Measurements from ENCODE around the gene PTPRN2. TPM values are rescaled to one million over a fixed set of nuclear protein-coding genes. Genes with fewer than 3 reads are reported as not detected.

The PTPRN2 gene
- total RNA-seq, 1 experiment from 2014 or later = 0.11 TPM

DNA sequence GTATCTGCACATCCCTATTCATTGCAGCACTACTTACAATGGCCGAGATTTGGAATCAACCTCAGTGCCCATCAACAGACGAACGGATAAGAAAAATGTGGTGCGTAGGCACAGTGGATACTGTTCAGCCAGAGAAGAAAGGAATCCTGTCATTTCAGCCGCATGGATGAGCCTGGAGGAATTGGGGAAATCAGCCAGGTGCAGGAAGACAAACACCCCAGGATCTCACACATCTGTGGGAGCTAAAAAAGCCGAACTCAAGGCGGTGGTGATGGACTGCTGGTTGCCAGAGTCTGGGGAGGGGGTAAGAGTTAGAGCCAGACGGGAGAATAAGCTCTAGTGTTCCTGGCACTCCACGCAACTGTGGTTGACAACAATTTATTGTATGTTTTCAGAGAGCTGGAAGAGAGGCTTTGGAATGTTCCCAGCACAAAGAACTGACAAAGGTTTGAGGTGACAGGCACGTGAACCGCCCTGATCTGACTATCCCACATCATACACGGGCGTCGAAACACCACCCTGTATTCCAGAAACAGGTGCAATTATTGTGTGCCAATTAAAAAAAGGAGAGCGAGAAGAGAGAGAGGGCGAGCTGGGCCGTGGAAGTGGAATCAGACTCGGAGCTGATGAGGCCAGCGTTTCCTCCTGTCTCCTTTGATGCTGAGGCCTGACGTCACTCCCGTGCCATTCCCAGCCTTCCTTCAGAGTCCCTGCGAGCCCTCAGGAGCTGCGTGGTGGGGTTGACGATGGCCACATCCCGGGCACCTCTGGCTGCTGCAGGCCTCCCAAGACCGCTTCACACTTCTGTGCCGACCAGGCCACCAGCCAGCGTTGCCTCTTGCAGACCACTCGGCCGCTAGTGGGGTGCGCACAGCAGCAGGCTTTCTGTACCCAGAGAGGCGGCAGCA, 1061.4 kb downstream of the PTPRN2 start:
- no peak overlapping the region for H3K4me3 ChIP-seq (ENCODE audit: low read depth, low read length, poor library complexity, severe bottlenecking)
- intact Hi-C loops (cut with micrococcal nuclease; ENCODE audit: unreplicated experiment) = no loop called here
- DNase-seq (ENCODE audit: low spot score) = no peak
- no peaks in the 10 kb centered on the region for H3K4me1 ChIP-seq (ENCODE audit: insufficient read depth, low read length, poor library complexity, severe bottlenecking)
- POLR2A ChIA-PET (ENCODE audit: low non-redundant PET) = no interaction called here
- no peak for TF ChIP-seq EZH2 (IDR thresholded peaks at IDR 0.05; ENCODE audit: borderline replicate concordance, low read depth, low read length, poor library complexity, severe bottlenecking)
- TF ChIP-seq, protein P1, sequence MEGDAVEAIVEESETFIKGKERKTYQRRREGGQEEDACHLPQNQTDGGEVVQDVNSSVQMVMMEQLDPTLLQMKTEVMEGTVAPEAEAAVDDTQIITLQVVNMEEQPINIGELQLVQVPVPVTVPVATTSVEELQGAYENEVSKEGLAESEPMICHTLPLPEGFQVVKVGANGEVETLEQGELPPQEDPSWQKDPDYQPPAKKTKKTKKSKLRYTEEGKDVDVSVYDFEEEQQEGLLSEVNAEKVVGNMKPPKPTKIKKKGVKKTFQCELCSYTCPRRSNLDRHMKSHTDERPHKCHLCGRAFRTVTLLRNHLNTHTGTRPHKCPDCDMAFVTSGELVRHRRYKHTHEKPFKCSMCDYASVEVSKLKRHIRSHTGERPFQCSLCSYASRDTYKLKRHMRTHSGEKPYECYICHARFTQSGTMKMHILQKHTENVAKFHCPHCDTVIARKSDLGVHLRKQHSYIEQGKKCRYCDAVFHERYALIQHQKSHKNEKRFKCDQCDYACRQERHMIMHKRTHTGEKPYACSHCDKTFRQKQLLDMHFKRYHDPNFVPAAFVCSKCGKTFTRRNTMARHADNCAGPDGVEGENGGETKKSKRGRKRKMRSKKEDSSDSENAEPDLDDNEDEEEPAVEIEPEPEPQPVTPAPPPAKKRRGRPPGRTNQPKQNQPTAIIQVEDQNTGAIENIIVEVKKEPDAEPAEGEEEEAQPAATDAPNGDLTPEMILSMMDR (conservative IDR thresholded peaks at IDR 0.05; ENCODE audit: low read depth, low read length) = no peak
- H3K36me3 ChIP-seq (ENCODE audit: insufficient read depth, low read length, poor library complexity, severe bottlenecking) = no peaks in the 10 kb centered on the region
- no peaks in the 10 kb centered on the region for H3K9me3 ChIP-seq (ENCODE audit: low read depth, low read length, poor library complexity, severe bottlenecking)
- CTCF ChIA-PET = no interaction called here
- H3K27me3 ChIP-seq (replicated peaks; ENCODE audit: insufficient read depth, low read depth, low read length, poor library complexity) = peaks cover 12% of the 10 kb centered on the region
- no peak overlapping the region for H3K27ac ChIP-seq (ENCODE audit: low read depth, low read length, poor library complexity, severe bottlenecking)
- BruUV-seq (replicated peaks) = no TSS peak

DNA sequence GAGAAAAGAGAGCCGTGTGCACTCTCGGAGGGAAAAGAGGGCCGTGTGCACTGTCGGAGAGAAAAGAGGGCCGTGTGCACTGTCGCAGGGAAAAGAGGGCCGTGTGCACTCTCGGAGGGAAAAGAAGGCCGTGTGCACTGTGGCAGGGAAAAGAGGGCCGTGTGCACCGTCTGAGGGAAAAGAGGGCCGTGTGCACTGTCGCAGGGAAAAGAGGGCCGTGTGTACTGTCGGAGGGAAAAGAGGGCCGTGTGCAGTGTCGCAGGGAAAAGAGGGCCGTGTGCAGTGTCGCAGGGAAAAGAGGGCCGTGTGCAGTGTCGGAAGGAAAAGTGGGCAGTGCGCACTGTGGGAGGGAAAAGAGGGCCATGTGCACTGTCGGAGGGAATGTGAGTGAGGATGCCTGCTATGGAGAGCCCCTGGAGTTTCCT, 1062.1 kb downstream of the PTPRN2 start:
- ChIA-PET POLR2A (ENCODE audit: low non-redundant PET) (no interaction called here), CTCF (no interaction called here)
- TF ChIP-seq EZH2 (IDR thresholded peaks at IDR 0.05; ENCODE audit: borderline replicate concordance, low read depth, low read length, poor library complexity, severe bottlenecking) = no peak
- TF ChIP-seq, protein P1 (conservative IDR thresholded peaks at IDR 0.05; ENCODE audit: low read depth, low read length) = no peak
- no peak overlapping the region for H3K4me3 ChIP-seq (ENCODE audit: low read depth, low read length, poor library complexity, severe bottlenecking)
- no peaks in the 10 kb centered on the region for H3K9me3 ChIP-seq (ENCODE audit: low read depth, low read length, poor library complexity, severe bottlenecking)
- H3K36me3 ChIP-seq (ENCODE audit: insufficient read depth, low read length, poor library complexity, severe bottlenecking) = no peaks in the 10 kb centered on the region
- no peak for DNase-seq (ENCODE audit: low spot score)
- H3K4me1 ChIP-seq (ENCODE audit: insufficient read depth, low read length, poor library complexity, severe bottlenecking) = no peaks in the 10 kb centered on the region
- H3K27ac ChIP-seq (ENCODE audit: low read depth, low read length, poor library complexity, severe bottlenecking) = no peak overlapping the region
- intact Hi-C loops (cut with micrococcal nuclease; ENCODE audit: unreplicated experiment) = no loop called here
- no TSS peak for BruUV-seq (replicated peaks)
- peaks cover 12% of the 10 kb centered on the region for H3K27me3 ChIP-seq (replicated peaks; ENCODE audit: insufficient read depth, low read depth, low read length, poor library complexity)

DNA sequence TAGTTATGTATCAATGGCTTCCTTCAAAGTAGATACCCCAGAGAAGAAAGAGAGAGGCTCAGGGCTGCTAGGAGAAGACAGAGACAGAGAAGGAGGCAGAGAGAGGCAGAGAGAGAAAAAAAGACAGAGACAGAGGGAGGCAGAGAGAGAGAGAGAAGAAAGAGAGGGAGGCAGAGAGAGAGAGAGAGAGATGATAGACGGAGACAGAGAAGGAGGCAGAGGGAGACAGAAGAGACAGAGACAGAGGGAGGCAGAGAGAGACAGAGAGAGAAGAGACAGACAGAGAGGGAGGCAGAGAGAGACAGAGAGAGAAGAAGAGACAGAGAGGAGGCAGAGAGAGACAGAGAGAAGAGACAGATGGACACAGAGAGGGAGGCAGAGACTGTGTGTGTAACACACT, 1062.9 kb downstream of the PTPRN2 start:
- Histone ChIP-seq H3K4me1 (ENCODE audit: insufficient read depth, low read length, poor library complexity, severe bottlenecking) (no peaks in the 10 kb centered on the region), H3K9me3 (ENCODE audit: low read depth, low read length, poor library complexity, severe bottlenecking) (no peaks in the 10 kb centered on the region), H3K36me3 (ENCODE audit: insufficient read depth, low read length, poor library complexity, severe bottlenecking) (no peaks in the 10 kb centered on the region), H3K27ac (ENCODE audit: low read depth, low read length, poor library complexity, severe bottlenecking) (no peak overlapping the region), H3K27me3 (replicated peaks; ENCODE audit: insufficient read depth, low read depth, low read length, poor library complexity) (peaks cover 12% of the 10 kb centered on the region), H3K4me3 (ENCODE audit: low read depth, low read length, poor library complexity, severe bottlenecking) (no peak overlapping the region)
- ChIA-PET CTCF (no interaction called here), POLR2A (ENCODE audit: low non-redundant PET) (no interaction called here)
- no TSS peak for BruUV-seq (replicated peaks)
- DNase-seq (ENCODE audit: low spot score) = no peak
- intact Hi-C loops (cut with micrococcal nuclease; ENCODE audit: unreplicated experiment) = no loop called here
- TF ChIP-seq, protein P1 (conservative IDR thresholded peaks at IDR 0.05; ENCODE audit: low read depth, low read length) = no peak
- no peak for TF ChIP-seq EZH2 (IDR thresholded peaks at IDR 0.05; ENCODE audit: borderline replicate concordance, low read depth, low read length, poor library complexity, severe bottlenecking)

All from A673 (cell line).